ENCODE data around the gene IL17B. TPM values are rescaled to one million over a fixed set of nuclear protein-coding genes. Genes with fewer than 3 reads are reported as not detected.

The IL17B gene
- polyA plus RNA-seq, 12 donors, result 98.8 to 260 (median 211) TPM; not detected in 1

GRCh38 chr5:149416987-149417710 is 38.1 kb upstream of the IL17B start:
- DNase-seq, result no peak

GRCh38 chr5:149415066-149415967 is 36.2 kb upstream of the IL17B start:
- no peak for DNase-seq

- DNase-seq, result no peak
These were observed 35.4 kb upstream of the IL17B start for GRCh38 chr5:149414405-149415065.

- DNase-seq, result no peak
These were observed 34.6 kb upstream of the IL17B start for GRCh38 chr5:149413477-149414210.

GRCh38 chr5:149412783-149413476 is 33.8 kb upstream of the IL17B start:
- no peak for DNase-seq

GRCh38 chr5:149411738-149412519 is 32.8 kb upstream of the IL17B start:
- no peak for DNase-seq

- DNase-seq, result no peak
These were observed 31.8 kb upstream of the IL17B start for GRCh38 chr5:149410721-149411432.

GRCh38 chr5:149410071-149410470 is 31.0 kb upstream of the IL17B start:
- no peak for DNase-seq

GRCh38 chr5:149409268-149409948 is 30.3 kb upstream of the IL17B start:
- DNase-seq, result no peak

- DNase-seq, result no peak
These were observed 29.4 kb upstream of the IL17B start for GRCh38 chr5:149408252-149409099.

- DNase-seq, result no peak
These were observed 28.5 kb upstream of the IL17B start for GRCh38 chr5:149407323-149408251.

GRCh38 chr5:149406979-149407306 is 27.9 kb upstream of the IL17B start:
- DNase-seq, result no peak

GRCh38 chr5:149406203-149406978 is 27.3 kb upstream of the IL17B start:
- DNase-seq, result peak; percentile 80

- no peak for DNase-seq
These were observed 26.6 kb upstream of the IL17B start for GRCh38 chr5:149405550-149406202.

GRCh38 chr5:149404746-149405549 is 25.9 kb upstream of the IL17B start:
- DNase-seq, result no peak
